ENCODE results near the gene SF3A1.

Gene SF3A1

DNA sequence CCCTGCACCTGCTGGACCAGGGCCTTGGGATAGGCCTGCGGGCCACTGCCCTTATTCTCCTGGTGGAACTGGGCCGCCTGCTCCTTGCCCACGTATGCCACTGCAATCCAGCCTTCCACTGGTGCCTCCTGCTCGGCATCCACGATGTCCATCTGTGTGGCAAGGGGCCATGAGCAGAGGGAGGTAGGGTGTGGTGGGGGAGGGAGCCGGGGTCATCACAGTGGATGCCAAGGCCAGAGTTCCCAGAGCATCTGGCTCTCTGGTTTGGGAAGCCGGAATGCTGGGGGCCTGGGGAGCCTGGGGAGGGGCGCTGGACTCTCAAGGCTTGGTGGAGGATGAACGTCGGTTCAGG is 29.9 kb upstream of the SF3A1 start:
- no peak for DNase-seq

DNA sequence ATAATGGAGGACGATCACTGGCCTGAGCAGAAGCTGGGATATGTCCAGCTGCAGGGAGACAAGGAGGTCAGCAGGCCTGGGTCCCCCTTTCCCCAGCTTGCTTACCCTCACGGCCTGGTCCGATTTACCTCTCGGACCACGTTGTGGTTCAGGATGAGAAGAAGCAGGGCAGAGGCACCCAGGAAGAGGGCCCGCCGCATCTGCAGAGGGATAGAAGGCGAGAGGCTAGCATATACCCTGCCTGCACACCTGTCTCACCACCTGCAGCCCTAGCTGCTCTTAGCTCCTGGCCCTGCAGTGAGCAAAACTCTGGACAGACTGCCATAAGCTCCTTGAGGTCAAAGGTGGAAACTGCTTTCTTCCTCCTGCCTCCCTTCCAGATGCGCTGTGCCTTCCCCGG is 29.2 kb upstream of the SF3A1 start:
- DNase-seq: no peak

GRCh38 chr22:30383061-30383460 is 26.4 kb upstream of the SF3A1 start:
- no peak for DNase-seq

DNA sequence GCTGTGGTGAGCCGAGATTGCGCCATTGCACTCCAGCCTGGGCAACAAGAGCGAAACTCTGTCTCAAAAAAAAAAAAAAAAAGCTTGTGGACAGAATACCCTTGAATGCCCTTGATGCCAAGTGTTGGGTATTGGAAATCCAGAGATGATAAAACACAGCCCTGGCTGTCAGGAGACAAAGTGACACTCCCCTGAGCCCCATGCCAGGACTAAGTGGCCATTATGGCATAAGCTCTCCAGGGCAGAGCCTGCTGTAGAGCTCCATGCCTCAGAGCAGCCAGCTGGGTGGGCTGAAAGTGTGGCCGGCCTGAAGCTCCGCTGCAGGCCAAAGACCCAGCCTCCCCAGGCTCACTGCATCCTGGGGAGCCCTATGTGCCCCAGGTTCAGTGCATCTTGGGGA is 25.6 kb upstream of the SF3A1 start:
- DNase-seq: no peak

DNA sequence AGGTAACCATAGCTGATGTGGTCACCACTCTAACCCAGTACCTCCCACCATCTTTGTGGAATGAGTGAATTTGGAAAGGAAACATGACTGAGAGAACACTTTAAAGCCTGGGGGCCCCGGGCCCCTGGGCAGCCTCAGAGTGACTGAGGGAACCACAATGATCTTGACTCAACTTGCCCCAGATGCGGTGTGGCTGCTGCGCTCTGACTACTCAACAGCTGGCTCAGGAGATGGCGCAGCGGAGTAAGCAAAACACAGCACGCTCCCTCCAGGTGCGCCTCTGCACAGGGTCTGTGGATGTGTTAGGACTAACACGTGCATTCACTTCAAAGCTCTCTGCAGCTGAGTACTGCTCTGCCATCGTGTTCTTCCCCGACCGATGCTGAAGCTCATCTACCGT is 24.6 kb upstream of the SF3A1 start:
- DNase-seq: no peak

GRCh38 chr22:30380011-30380410 is 23.3 kb upstream of the SF3A1 start:
- no peak for DNase-seq

DNA sequence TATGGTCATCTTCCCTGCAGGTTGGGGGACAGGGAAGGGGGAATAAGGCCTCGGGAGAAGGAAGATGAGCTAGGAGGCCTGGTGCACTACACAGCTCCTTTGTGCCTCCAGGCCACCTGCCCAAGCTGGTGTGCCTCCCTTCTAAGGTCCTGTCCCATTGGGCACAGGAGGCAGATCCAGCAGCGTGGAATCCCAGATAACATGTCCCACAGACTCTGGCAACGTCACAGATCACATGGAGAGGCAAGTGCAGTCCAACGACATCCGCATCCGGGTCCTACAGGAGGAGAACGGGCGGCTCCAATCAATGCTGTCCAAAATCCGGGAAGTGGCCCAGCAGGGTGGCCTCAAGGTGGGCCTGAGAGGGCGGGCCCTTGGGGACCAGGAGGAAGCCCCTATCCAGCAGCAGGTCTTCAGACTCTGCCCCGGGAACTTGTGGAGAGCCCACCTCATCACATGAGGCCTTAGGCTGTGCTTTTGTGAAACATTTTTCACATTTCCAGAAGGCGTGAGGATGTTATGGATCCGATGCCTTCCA is 18.7 kb upstream of the SF3A1 start:
- DNase-seq: no peak

DNA sequence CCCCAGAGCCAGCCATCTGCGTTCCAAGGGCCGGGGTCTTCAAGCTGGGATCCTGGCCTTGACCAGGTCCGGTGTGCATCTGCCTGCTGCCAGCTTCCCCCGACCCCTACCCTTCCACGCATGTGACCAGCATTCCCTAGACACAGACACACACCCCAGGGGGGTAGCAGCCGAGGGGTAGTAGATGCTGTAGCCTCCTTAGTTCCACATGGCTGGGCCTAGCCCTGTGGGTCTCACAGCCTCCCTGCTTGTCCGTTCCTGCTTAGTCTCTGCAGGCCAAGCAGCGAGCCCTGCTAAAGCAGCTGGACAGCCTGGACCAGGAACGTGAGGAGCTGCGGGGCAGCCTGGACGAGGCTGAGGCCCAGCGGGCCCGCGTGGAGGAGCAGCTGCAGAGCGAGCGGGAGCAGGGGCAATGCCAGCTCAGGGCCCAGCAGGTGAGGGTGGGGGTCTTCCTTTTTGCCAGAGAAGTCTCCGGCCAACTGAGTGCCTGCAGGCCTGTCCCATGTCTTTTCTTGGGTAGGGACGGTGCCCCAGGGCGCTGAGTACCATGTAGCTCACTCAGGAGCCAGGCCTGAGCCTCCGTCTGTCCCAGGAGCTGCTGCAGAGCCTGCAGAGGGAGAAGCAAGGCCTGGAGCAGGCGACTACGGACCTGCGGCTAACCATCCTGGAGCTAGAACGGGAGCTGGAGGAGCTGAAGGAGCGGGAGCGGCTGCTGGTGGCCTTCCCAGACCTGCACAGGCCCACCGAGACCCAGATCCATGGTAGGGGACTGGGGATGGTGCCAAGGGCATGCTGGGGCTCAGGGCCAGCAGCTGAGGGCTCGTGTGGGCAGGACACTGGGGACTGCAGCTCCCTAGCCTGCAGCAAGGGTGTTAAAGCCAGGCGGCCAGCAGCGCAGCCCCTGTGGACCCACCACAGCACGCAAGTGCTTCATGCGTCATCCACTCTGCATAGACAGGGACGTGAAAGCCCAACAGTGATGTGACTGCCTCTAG is 16.9 kb upstream of the SF3A1 start:
- no peak for DNase-seq

DNA sequence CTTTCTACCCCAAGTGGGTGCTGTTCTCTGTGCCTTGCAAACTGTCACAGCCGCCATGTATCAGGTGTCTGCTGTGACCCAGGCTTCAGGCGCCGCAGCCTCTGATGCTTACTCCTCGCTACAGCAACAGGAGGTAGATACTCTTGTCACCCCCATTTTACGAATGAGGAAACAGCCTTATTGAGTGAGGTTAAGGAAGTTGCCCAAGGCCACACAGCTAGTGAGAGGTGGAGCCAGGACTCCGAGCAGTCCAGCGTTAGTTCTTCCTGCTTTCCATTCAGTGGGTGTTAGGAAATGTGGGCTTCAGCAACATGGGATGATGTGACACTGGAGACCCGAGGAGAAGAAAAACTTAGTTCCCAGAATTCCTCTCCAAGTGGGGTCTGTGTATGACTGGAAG is 16.2 kb upstream of the SF3A1 start:
- DNase-seq: no peak

- no peak for DNase-seq
Measured at GRCh38 chr22:30371981-30372380, 15.3 kb upstream of the SF3A1 start.

DNA sequence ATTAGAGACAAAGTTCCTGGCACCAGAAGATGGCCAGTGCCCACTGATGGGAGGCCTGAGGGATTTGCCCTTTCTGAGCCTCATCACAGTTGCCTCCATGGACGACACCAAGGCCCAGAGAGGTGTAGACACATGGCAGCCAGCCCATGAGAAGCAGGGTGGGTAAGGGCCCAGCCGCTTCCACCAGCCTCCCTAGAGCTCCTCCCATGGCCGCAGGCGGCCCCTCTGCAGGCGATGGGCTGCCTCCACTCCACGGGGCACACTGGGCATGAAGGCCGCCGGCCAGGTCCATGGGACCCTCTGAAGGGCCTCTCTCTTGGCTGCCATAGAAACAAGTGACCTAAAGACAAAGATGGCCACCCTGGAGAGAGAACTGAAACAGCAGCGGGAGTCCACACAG is 14.6 kb upstream of the SF3A1 start:
- DNase-seq: no peak

GRCh38 chr22:30370641-30371230 is 14.0 kb upstream of the SF3A1 start:
- DNase-seq: no peak

GRCh38 chr22:30368420-30368819 is 11.7 kb upstream of the SF3A1 start:
- DNase-seq: no peak

DNA sequence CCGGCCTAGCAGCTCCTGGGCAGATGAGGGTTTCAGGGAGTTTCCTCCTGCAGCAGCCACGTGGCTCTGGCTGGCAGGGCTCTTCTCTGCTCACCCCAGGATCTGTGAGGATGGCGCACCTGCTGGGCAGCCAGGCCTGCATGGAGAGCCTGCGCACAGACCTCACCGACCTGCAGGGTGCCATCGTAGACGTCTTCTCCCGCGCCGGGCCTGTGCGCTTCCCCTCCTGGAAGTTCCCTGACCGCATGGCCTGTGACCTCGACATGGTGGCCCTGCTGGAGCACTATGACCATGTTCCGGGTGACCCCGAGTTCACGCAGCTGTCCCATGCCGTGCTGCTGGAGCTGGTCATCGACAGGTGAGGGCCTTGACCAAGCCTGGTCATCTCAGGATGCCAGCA is 9.2 kb upstream of the SF3A1 start:
- no peak for DNase-seq

GRCh38 chr22:30362651-30363281 is 6.1 kb upstream of the SF3A1 start:
- no peak for DNase-seq

GRCh38 chr22:30361916-30362650 is 5.4 kb upstream of the SF3A1 start:
- no peak for DNase-seq

GRCh38 chr22:30358541-30358940 is 1.8 kb upstream of the SF3A1 start:
- no peak for DNase-seq

DNA sequence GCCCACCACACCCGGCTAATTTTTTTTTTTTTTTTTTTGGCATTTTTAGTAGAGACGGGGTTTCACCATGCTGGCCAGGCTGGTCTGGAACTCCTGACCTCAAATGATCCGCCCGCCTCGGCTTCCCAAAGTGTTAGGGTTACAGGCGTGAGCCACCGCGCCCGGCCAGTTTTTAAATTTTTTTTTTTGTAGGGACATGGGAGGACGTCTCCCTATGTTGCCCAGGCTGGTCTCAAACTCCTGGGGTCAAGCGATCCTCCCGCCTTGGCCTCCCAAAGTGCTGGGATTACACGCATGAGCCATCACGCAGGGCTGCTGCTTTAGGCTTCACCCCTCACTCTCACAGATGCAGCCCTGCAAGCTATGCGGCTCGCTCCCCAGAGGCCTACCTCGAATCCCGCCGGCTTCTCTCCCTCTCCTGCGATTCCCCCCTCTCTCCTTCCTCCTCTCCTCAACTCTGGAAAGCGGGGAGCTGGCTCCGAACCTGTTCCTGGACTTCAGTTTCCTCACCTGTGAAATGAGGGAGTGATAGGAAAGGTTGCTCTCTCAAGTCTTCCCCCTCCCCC is 1.0 kb upstream of the SF3A1 start:
- DNase-seq: no peak

- no peak for DNase-seq
Measured at GRCh38 chr22:30357236-30357570, 509 bp upstream of the SF3A1 start.

- DNase-seq: no peak
Measured at GRCh38 chr22:30354644-30355043, 2.0 kb downstream of the SF3A1 start.

DNA sequence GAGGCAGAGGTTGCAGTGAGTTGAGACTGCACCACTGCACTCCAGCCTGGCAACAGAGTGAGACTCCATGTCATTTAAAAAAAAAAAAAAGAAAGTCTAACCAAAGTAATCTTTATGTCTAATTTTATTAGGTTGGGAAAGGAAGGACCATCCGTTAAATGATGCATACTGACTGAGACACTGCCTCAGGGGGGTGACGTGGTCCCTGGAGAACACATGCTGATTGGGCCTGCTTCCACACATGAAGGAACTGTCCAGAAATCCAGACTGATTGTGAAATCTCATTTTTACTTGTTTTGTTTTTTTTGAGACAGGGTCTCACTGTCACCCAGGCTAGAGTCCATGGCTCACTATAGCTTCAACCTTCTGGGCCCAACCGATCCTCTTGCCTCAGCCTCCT is 5.5 kb downstream of the SF3A1 start:
- DNase-seq: no peak

DNA sequence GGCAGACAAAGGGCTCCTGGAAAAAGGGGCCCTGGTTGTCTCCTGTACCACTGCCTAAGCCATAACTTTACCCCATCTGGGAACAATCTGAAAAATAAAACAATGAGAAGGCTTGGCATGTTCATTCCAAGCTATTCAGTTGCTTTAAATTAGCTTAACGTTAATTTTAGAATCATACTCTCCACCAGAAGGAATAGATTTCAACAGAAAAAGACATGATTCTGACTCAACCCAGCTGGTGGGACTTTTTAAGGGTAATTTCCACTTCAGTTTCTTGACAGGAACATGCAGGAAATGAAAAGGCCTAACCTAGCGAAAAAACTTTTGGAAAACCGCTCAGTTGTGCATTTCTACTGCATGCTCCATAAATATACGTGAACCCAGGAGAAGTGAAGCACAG is 7.9 kb downstream of the SF3A1 start:
- no peak for DNase-seq

DNA sequence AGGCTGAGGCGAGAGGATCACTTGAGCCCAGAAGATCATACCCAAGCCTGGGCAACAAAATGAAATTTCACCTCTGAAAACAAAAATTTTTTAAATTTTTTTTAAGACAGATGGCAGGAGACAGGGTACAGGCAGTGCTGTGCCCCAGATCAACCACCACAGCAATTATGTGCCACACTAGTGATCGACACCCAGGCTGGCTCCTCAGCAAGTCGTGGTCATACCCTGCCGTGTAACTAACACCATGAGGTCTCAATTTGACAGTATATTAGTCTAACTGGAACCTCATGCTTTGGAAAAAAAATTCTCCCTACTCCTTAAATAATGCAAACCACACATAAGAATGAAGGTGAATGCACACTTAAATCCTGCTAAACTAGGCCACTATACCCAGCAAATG is 8.3 kb downstream of the SF3A1 start:
- no peak for DNase-seq
